HL-60 (cell line): ENCODE data around the gene PDE4B.

ENCODE experiments used
- DNase-seq, 2 experiments: peaks; one replicate each; pipeline ENCODE4 v3.0.0-alpha.2; 2010 to 2020; ENCODE audit warnings: low read depth in 1 of 2, low spot score in 1 of 2
- H3K27ac ChIP-seq: fragments of 250-450 bp; sonication (Bioruptor Pico); replicated peaks from 2 replicates; pipeline ENCODE4 v1.5.1; 2020; ENCODE audit warnings: mild to moderate bottlenecking, moderate library complexity
- H3K27me3 ChIP-seq: fragments of 250-450 bp; sonication (Bioruptor Pico); 2 replicates; pipeline ENCODE4 v1.5.1; 2021; ENCODE audit warnings: mild to moderate bottlenecking, moderate library complexity; ENCODE audit not compliant: insufficient read depth, poor library complexity, severe bottlenecking
- H3K4me3 ChIP-seq: replicated peaks from 2 replicates; pipeline ENCODE4 v1.5.1; 2011; ENCODE audit warnings: mild to moderate bottlenecking, control low read depth, low read length; ENCODE audit not compliant: insufficient read depth
- GABPA ChIP-seq: IDR thresholded peaks from 2 replicates; pipeline ENCODE4 v1.6.1; 2012; ENCODE audit warnings: low read depth
- POLR2AphosphoS5 ChIP-seq: IDR thresholded peaks from 2 replicates; pipeline ENCODE4 v1.6.1; 2012; ENCODE audit warnings: low read depth
- SPI1 ChIP-seq: IDR thresholded peaks from 2 replicates; pipeline ENCODE4 v1.6.1; 2012; ENCODE audit warnings: low read depth, mild to moderate bottlenecking, borderline replicate concordance
- TF ChIP-seq, protein P1 (sequence below): IDR thresholded peaks from 2 replicates; pipeline ENCODE4 v1.6.1; 2012; ENCODE audit warnings: low read depth; ENCODE audit not compliant: insufficient replicate concordance
- TF ChIP-seq, protein P2 (sequence below): IDR thresholded peaks from one replicate; pipeline ENCODE4 v1.5.1; 2011; ENCODE audit warnings: low read length, control low read depth, inconsistent platforms; ENCODE audit not compliant: insufficient read depth

The PDE4B gene

DNA sequence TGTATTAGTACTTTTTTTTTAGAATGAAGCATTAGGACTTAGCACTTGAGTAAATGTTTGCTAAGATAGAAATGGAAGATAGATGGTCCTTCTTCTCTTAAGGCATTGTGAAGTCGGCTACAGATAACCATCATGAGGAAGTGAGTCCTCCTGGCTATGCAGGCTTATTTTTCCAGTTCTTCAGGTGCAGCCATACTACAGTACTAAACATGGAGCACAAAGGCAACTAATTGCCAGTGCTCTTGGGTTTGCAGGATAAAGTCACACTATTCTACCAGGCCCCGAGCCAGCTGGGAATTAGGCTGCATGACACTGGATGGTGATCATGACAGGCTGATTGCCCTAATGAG, 543.9 kb downstream of the PDE4B start:
- H3K27ac ChIP-seq, result peak overlapping the region; percentile 78
- no peaks in the 10 kb centered on the region for H3K27me3 ChIP-seq
- H3K4me3 ChIP-seq, result no peak overlapping the region; the same call in 1 of the 2 replicates
- TF ChIP-seq SPI1 (peak; percentile 37; the same call in 1 of the 2 replicates), POLR2AphosphoS5 (no peak)
- DNase-seq, result no peak

DNA sequence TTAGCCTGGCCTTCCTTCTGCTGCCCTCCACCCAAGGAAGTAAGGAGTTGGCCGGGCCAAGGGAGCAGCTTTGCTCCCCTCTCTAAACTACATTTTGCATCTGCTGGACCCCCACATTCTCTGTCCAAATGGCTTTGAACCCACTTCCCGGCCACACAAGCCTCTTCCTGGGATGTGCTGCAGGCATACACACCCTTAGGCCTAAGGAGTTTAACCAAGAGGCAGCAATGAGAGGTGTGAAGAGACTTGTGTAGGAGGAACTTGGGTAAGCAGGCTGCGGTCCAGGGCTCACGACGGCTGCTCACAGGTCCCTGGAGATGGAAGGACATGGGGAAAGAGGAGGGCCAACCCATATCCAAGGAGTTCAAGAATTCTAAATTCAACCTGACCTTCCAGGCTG, 544.6 kb downstream of the PDE4B start:
- H3K4me3 ChIP-seq, result no peak overlapping the region
- no peaks in the 10 kb centered on the region for H3K27me3 ChIP-seq
- H3K27ac ChIP-seq, result peak overlapping the region; percentile 78
- no peak for DNase-seq
- TF ChIP-seq GABPA (no peak), SPI1 (no peak), POLR2AphosphoS5 (no peak)
- TF ChIP-seq, protein P1, sequence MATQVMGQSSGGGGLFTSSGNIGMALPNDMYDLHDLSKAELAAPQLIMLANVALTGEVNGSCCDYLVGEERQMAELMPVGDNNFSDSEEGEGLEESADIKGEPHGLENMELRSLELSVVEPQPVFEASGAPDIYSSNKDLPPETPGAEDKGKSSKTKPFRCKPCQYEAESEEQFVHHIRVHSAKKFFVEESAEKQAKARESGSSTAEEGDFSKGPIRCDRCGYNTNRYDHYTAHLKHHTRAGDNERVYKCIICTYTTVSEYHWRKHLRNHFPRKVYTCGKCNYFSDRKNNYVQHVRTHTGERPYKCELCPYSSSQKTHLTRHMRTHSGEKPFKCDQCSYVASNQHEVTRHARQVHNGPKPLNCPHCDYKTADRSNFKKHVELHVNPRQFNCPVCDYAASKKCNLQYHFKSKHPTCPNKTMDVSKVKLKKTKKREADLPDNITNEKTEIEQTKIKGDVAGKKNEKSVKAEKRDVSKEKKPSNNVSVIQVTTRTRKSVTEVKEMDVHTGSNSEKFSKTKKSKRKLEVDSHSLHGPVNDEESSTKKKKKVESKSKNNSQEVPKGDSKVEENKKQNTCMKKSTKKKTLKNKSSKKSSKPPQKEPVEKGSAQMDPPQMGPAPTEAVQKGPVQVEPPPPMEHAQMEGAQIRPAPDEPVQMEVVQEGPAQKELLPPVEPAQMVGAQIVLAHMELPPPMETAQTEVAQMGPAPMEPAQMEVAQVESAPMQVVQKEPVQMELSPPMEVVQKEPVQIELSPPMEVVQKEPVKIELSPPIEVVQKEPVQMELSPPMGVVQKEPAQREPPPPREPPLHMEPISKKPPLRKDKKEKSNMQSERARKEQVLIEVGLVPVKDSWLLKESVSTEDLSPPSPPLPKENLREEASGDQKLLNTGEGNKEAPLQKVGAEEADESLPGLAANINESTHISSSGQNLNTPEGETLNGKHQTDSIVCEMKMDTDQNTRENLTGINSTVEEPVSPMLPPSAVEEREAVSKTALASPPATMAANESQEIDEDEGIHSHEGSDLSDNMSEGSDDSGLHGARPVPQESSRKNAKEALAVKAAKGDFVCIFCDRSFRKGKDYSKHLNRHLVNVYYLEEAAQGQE, result no peak
- TF ChIP-seq, protein P2, sequence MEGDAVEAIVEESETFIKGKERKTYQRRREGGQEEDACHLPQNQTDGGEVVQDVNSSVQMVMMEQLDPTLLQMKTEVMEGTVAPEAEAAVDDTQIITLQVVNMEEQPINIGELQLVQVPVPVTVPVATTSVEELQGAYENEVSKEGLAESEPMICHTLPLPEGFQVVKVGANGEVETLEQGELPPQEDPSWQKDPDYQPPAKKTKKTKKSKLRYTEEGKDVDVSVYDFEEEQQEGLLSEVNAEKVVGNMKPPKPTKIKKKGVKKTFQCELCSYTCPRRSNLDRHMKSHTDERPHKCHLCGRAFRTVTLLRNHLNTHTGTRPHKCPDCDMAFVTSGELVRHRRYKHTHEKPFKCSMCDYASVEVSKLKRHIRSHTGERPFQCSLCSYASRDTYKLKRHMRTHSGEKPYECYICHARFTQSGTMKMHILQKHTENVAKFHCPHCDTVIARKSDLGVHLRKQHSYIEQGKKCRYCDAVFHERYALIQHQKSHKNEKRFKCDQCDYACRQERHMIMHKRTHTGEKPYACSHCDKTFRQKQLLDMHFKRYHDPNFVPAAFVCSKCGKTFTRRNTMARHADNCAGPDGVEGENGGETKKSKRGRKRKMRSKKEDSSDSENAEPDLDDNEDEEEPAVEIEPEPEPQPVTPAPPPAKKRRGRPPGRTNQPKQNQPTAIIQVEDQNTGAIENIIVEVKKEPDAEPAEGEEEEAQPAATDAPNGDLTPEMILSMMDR, result no peak

DNA sequence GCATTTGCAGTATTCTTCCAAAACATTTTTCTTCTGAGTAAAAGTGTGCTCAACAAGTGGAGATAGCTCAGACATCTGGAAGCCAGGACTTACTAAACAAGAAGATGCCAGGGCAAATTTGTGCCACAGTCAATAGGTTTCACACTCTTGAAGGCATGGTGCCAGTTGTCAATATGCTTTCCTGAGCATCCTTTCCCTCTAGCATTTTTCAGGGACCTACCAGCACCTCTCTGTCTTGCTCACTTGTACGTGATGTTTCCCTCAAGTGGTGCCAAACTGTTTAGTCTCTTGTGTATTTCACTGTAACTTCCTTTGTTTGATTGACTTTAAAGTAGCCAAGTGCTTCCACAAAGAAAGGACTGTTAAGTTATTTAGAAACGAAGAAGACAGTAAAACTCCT, 547.2 kb downstream of the PDE4B start:
- H3K27me3 ChIP-seq, result no peaks in the 10 kb centered on the region
- no peak overlapping the region for H3K27ac ChIP-seq
- TF ChIP-seq, protein P2, result no peak
- TF ChIP-seq GABPA (no peak), SPI1 (no peak), POLR2AphosphoS5 (no peak)
- TF ChIP-seq, protein P1, result no peak
- no peak for DNase-seq
- no peak overlapping the region for H3K4me3 ChIP-seq

DNA sequence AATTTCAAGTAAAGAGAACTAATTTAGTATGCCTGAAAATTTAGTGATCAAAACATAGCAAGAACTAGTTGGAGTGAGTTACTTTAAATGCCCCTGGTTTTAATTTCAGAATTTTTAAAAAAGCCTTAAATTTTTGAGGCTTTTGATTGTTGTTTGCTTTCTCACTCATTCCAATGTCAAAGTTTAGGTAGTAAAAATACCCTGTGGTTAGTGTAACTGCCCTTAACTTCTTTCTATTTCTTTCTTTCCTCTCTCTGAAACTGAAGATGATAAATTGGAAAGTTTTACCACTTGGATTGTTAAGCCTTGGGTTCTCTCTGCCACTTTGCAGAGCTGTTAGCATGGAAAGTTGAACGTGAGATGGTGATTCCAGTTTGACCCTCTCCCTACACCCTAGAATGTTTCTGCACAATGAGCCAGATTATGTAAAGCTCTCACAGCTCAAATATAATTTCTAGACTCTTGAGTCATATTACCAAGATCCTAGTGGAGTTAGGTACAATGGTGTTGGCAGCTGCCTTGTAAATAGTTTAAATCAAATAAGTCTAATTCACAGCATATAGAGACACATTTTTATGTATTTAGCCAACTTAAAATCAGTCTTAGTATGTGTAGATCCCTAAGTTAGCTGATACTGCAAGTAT, 548.9 kb downstream of the PDE4B start:
- Histone ChIP-seq H3K4me3 (no peak overlapping the region), H3K27ac (no peak overlapping the region), H3K27me3 (no peaks in the 10 kb centered on the region)
- DNase-seq, result no peak
- TF ChIP-seq, protein P2, result no peak
- TF ChIP-seq SPI1 (no peak), POLR2AphosphoS5 (no peak), GABPA (no peak)
- TF ChIP-seq, protein P1, result no peak
